ENCODE results near the gene SLC4A2.
A peak's percentile ranks its signal among the peaks of the same experiment; 100 is the strongest.

SLC4A2 gene

DNA sequence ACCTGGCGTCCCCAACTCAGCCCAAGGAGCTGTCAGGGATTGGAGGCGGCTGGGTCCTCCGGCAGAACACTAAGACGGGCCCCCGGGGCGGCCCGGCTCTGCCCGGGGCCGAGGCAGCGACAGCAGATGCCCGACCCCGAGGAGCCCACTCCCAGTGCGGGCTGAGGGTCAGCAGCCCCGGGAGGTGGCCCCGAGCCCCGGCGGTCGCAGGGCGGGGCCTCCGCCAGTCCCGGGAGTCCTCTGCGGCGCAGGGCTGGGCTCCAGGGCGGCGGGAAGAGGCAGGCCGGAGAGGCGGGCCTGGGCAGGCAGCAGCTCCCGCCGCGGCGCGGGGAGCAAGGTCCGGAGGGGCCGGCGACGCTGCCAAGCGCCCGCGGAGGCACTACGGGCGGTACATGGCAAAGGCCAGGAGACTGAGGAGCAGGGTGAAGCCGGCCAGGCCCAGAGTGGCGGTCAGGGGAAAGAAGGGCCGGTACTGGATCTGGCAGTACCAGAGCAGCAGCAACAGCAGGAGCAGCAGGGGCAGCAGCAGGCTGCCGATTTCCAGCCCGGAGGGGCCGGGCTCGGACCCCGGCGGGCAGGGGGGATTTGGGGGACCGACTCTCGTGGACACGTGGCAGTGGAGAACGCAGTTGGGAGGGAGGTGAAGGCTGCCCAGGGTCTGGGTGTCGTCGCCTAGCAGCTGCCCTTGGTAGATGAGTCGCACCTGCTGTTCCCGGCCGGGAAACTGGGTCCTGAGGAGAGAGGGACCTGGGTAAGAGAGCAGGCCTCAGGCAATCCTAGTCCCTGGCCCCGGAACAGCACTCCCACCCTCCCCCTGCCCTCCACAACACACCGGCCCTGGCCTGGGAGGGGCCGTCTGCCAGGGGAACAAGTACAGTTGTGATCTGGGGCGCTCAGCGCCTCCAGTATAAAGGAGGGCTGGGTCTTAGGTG, 22.0 kb downstream of the SLC4A2 start:
- peak; percentile 22 to 58 for DNase-seq

DNA sequence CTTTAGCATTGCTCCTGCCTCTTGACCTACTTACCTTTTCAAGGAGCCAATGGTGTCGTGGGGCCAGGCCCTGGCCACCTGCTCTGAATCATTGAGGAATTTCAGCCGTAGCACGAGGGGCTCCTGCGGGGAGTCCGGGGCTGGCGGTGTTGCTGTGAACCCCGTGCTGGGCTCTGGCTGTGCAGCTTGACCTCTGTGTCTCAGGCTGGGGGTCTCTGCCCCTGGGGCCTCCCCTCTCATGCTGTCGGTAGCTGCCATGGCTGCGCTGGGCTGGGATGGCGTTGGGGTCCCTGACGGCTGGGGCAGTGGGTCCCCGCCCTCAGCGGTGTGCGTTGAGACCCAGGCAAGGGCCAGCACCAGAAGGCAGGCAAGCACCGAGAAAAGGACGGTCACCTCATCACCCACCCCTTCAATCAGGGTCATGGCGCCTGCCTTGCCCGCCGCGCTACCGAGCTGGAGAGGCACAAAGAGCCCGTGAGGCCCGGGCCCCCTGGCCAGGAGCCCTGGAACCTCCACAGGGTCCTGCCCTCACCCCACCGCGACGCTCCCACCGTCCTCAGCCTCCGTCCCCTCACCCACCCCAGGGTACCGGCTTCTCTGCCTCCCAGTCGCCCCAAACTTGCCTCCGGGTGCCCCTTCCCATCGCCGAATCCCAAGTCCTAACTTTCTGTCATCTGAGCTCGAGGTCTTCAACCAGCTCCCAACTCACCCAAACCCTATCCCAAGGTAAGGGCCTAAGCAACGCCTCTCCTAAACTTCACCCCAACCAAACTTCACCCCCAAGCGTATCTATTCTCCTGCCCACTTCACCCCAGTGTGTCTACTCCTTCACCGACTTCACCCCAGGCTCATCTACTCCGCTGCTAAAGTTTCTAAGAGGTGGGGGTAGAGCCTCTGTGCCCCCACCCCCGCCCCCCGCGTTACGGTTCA, 23.0 kb downstream of the SLC4A2 start:
- no peak for DNase-seq

DNA sequence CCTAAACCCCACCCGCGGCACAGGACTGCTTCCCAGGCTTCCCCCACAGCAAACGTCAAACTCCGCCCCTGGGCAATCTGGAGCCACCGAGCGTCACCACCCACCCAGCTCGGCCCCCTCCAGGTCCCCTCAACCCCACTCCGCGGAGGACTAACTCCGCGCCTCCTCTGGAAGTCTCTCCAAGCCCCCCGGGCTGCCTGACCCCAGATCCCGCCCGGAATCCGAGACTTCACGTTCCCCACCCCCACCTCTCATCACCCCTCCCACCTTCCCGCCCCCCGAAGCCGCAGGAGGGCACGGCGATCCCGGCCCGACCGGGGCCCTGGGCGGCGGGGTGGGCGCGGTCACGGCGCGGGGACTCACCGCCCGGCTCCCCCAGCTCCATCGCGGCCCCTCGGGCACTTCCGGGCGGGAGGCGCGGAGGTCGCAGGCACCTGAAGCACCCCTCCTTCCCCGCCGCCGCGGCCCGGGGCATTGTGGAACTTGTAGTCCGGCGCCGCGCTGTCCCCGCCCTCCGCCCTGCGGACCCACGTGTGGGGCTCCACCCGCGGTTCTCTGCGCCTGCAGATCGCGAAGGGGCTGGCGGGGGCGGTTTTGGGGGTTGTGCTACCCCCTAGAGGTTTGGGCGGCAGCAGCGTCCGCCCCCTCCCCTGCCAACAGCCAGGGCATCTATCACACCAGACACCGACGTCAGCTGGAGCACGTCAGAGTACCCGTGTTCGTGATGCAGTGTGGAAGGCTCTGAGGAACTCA, 23.9 kb downstream of the SLC4A2 start, which contains the start of gene TMUB1:
Gene TMUB1, minus strand, starts transcription at position 423 of the 753 bp plus-strand sequence. CDS start 930 bp downstream, outside the sequence.
- DNase-seq: peak; percentile 26 to 82

DNA sequence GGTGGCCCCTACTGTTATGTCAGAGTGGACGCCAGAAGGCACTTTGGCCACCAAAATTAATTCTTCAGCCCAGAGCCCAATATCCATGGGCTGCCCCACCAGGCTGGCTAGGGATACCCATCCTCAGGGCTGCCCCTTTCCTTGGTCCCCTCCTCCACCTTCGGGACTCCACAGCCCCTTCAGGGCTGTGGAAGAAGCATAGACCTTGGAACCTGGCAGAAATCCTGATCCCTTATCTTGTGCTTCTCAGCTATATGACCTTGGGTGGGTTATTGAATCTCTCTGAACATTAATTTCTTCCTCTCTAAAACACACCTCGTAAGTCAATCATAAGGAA, 24.4 kb downstream of the SLC4A2 start:
- no peak for DNase-seq

DNA sequence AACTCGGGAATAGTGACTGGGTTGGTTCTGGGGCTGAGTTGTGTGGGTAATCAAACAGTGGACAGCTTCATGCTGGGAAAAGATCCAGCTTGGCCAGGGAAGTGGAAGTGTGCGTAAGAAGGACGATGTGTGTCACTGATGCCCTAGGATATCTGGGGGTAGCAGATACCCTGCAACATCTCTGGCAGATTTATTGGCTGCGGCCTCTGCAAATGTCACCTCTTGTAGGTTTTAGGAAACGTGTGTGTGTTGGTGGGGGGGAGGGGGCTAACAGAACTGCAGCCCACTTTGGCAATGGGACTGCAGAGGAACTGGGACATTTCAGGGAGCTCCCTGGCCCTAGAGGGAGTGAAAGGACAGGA, 25.9 kb downstream of the SLC4A2 start:
- no peak for DNase-seq

DNA sequence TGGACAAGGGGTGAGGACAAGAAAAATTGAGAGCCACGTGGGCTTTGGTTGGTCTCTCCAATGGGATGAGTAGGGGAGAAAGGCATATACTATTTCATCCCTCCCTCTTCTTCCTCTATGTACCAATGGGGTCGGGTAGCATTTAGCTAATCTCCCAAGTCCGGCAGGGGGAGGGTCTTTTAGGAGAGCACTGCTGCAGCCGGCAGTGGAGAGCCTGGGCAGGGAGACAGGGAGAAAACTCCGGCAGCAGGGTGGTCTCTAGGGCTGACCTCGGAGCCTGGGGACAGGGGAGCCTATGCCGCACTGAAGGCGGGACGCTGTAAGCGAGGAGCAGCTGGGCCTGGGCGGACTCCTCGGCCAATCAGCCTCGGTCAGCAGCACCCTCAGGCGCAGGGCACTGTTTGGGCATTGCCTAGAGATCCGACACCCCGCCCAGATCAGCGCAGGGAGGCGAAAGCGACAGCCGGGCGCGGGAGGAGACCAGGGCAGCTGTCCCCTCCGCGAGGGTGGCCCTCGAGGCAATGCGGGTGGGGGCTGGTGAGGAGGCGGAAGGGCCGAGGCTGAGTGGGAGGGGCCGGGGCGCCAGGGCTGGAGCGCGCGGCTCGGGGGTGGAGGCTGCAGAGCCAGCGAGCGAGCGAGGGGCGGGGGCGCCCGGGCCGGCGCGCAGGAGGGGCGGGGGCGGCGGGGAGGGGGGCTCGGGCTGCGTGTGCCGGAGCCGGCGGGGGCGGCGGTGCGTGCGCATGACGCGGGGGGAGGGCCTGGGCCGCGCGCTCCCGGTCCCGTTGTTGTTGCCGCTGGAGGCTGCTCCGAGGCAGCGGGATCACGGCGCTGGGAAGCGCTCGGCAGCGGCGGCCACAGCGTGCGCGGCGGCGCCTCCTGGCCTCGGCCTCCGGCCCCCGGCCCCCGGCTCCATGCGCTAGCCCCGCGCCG, 26.6 kb downstream of the SLC4A2 start, which contains the start of gene AGAP3:
Gene AGAP3, plus strand, starts transcription at position 785 of the 930 bp plus-strand sequence. CDS start 267 bp downstream, outside the sequence.
- DNase-seq: peak; percentile 87 to 92

DNA sequence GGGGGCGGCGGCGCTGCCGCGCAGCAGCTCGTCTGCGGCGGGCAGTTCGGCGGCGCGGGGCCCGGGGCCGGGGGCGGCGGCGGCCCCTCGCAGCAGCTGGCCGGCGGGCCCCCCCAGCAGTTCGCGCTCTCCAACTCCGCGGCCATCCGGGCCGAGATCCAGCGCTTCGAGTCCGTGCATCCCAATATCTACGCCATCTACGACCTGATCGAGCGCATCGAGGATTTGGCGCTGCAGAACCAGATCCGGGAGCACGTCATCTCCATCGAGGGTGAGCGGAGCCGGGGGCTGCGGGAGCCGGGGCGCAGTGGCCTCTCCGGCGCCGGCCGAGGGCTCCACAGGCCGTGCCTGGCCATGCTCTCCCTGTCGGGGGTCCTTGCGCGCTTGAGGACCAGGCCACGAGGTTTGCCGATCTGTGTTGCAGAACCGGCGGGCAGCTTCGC, 27.4 kb downstream of the SLC4A2 start:
- no peak for DNase-seq

DNA sequence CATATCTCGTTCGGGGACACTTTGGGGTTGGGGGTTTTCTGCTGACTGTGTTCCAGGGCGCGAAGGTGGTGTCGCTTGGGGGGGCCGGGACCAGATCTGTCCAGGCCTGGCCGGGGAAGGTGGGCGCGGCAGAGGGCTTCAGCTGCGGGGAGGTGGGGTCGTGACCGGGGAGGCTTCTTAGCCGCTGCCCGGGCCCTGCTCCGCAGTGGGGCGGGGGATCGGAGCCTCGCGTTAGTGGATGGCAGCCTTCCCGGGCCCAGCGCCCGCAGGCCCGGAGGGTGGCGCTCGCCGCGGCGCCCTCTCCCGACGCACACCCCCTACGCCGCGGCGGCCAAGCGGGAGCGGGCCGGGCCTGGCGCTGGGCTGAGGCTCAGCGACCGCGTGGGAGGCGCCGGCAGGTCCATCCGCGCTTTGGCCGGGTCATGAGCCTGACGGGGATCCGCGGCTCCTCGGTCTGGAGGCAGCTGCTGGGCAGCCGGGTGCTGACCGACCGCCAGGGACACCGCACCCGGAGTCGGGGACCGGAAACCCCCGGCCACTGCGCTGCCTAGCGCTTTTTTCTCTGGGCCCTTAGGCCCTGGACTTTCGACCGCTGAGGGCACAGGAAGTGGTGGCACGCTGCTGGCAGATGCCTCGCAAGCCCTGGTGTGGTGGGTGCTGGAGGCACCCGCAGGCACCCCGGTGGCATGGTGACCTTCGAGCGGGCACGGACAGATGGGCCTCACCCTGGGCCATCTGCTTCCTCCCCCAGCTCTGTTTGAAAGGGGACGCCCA, 28.0 kb downstream of the SLC4A2 start:
- peak; percentile 16 to 42 for DNase-seq

DNA sequence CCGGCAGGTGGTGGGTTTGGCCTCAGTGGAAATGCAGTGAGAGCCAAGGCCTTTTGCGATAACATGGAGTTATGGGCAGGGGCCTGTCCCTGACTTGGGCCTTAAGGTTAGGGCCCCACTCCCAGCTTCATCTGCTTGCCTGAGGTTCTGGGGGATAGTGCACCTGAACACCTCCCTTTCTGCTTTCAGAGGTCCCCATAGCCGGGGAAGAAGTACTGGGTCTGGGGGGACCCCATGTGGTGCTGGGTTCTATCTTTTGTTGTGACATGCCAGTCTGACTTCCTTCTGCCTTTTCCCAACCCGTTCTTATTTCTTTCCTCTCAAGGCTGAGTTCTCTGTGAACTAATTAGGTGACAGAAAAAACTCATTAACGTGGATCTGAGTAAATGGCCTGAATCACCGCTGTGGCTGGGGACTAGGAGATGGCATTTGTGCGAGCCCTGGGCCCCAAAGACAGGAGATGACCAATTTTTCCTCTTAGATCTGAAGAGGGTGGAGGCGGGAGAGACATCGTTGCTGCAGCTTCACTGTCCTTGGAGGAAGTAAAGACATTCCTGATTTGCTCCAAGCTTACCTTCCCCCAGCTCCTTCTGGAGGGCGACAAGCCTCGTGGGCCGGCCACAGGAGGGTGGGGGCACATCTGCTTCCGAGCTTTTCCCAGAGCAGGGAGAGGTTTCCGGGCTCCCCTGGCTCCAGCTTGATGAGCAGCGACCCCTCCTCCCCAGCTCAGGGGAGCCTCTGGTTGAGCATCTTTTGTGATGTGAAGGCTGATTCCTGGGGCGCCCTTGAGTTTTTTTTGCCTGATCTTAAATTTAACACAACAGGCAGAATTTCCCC, 28.8 kb downstream of the SLC4A2 start:
- no peak for DNase-seq

DNA sequence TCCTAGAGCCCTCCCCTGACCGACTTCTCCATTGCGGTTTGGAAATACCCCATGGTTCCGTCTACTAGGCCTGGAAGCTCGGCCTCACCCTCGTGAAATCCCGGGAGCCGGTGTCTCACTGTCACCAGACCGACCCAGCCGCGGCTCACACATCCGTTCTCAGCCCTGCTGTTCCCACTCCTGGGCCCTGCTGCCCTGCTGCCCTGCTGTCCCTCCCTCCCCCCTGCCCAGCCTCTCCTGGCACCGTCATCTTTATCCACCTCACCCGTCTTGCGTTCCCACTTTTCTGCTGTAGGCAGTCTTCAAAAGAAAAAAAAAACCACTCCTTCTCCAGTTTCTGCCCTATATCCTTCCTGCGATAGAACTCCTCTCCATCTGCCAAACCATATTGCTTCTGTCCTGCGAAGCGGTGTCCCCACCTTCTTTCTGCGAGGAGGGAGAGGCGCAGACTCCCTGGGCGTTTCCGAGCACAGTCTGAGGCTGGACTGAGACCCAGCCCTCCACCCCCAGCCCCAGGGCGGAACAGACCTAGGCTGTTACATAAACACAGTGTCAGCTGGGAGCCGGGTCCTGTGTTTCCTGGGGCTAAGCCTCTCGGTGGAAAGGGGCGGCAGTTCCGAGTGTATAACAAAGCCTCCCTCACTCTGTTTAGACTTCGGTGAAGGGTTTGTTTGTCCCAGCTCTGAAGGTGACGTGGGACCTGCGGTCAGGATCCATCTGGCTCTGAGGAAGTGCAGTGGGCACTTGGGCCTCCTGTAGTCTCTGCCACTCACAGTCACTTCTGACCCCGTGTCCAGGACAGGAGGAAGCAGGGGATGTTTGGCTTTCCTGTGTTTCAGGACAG, 29.7 kb downstream of the SLC4A2 start:
- DNase-seq: no peak

DNA sequence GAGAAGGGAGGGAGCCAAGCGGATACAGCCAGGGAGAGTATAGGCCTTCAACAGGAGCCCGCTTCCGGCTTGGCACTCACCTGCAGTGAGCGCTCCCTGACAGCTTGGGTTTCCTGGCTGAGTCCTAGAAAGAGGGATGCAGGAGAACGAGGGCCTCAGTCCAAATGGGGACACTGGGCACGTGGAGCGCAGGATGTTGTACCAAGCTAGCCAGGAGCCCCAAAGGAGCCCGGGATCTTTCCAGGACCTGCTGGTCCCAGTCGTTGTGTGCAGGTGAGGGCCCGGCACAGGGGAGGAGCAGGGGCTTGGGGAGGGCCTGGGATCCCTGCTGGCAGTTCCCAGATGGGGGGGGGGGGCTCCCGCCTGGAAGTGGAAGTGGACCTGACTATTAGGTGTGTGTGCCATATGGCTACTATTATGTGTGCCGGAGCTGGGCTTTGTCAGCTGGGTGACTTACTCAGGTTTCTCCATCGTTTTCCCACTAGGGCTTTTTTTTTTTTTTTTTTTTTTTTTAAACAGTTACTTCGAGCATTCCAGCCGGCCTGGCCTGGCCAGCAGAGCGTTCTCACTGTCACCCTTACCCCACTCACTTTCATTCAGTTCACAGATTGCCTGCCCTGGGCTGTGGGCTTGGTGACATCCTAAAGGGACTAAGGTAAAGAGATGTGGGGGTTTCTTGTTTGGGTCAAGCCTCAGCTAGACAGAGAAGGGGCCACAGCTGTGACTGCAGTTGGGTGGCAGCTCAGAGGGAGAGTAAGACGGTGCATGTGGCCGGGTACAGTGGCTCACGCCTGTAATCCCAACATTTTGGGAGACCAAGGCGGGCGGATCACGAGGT, 30.7 kb downstream of the SLC4A2 start:
- no peak for DNase-seq

DNA sequence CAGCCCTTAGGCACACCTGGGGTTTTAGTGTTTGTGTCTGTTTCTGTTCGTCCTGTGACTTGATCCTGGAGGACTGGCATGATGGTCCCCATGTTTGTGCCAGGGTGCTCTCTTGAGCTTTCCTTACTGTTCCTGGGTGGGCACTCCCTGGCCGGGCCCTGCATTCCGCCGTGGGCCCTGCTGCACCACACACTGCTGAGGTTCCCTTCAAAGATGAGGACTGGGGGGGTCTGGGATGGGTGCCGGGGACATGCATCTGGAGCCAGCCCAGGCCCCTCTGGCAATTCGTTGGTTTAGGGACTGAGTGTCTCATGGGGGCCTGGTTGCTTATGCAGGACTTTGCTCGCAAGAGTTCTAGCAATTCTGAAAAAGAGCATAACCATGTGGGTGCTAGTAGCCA, 31.6 kb downstream of the SLC4A2 start:
- DNase-seq: no peak

DNA sequence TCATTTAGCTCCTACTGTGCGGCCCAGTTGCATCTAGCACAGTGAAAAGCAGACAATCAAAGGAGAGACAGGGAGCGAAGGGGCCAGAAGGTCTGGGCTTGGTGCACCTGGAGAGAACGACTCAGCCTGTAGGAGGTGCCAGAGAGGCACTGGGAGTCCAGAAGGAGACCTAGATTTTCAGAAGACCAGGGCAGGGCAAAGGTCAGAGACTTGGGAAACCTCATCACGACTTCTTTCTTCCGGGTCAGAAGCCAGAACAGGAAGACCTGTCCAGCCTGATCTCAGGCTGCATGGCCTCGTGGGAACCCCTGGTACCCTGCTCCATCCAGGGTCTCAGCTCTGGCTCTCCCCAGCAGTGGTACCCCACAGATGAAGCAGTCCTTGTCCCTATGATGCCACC, 32.0 kb downstream of the SLC4A2 start:
- no peak for DNase-seq

DNA sequence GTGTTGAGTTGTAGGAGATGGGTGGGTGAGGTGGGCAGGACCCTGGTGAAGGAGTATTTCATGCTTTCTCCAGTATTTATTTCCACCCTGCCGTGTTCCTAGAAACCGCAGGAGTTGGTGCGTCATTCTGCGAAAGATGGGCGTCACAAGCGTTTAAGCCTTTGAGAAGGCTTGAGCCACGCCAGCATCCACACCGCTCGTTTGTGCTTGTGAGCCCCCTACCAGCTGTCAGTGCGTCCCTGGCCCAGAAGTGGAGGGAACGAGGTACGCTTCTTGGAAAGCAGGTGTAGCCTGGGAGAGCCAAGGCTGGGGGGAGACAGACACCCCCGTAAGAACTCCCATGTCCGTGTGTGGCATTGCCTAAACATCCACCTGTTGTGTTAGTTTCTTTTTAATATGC, 32.6 kb downstream of the SLC4A2 start:
- no peak for DNase-seq

DNA sequence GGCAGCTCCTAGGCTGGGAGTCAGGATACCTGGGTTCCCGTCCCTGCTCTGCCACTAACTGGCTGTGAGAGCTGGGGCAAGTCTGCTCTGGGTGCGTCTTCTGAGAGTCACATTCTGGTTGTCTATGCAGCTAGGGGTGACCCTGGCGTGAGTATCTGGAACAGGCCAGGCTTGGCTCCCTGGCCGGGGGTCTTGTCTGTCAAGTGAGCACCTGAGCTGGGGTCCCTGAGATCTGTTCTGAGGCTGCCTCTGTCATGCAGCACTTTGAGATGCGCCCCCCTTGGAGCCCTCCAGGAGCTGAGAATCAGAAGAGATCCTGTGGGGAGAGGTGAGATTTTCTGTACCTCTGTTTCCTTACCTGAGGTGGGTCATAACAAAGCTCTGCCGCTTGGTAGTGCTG, 34.4 kb downstream of the SLC4A2 start:
- DNase-seq: no peak

DNA sequence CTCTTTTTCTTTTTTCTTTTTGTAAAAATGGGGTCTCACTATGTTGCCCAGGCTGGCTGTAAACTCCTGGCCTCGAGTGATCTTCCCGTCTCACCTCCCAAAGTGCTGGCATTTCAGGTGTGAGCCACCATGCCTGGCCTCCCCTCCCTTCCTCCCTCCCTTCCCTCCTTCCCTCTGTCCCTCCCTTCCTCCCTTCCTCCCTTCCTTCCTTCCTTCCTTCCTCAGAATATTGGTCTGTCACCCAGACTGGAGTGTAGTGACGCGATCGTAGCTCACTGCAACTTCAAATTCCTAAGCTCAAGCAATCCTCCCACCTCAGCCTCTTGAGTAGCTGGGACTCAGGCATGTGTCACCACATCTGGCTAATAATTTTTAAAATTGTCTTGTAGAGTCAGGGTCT, 35.3 kb downstream of the SLC4A2 start:
- no peak for DNase-seq

DNA sequence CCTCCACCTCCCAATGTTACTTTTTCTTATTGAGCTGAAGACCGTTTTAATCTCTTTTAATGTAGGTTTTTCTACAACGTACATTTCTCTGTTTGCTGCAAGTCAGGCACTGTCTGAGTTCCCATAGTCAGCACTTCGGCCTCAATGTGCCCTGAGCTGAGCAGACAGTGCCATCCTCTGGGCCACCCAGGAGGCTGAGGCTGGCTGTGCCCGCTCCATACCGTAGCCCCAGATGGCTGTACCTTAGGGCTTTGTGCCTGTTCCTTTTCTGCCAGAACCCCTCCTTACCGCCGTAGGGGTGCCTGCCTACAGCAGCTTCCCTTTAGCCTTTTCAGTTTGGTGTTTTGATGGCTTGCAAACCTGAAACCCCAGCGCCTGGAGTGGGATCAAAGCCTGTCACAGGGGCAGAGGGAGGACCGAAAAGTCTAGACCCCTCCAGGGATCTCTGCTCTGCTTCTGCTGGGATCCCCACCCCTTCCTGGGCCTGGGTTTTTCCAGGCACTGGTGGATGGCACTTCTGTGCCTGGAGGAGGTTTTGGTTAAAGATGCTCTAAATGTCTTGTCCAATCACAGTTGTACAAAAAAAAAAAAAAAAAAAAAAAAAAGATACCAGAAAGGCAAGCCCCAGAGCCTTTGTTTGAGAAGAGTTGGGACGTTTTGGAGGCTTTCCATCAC, 35.9 kb downstream of the SLC4A2 start:
- no peak for DNase-seq

Measured in SHP77 (cell line).